NCI-H748 (cell line): ENCODE results near the gene SLC6A7.
A peak's percentile ranks its signal among the peaks of the same experiment; 100 is the strongest.
"Not testable (repeated sequence)": the region's sequence is repeated elsewhere in the genome, so short reads cannot be mapped to it uniquely, and the experiment has no call there.

Experiments used
- DNase-seq: peaks from one replicate; lab custom pipeline; 2025; ENCODE audit not compliant: unreplicated experiment; lab: John Stamatoyannopoulos, UW

SLC6A7 gene

GRCh38 chr5:150215979-150216944, 26.4 kb downstream of the SLC6A7 start:
- DNase-seq, result no peak

- DNase-seq, result peak; percentile 22
These were observed 27.2 kb downstream of the SLC6A7 start for GRCh38 chr5:150217038-150217437.

GRCh38 chr5:150217873-150218692, 28.2 kb downstream of the SLC6A7 start:
- peak; percentile 72 for DNase-seq

GRCh38 chr5:150218693-150219035, 28.8 kb downstream of the SLC6A7 start:
- no peak for DNase-seq

- DNase-seq, result no peak
These were observed 29.3 kb downstream of the SLC6A7 start for GRCh38 chr5:150219142-150219541.

- no peak for DNase-seq
These were observed 30.0 kb downstream of the SLC6A7 start for GRCh38 chr5:150219861-150220260.

- no peak for DNase-seq
These were observed 31.6 kb downstream of the SLC6A7 start for GRCh38 chr5:150221471-150221870.

- DNase-seq, result no peak
These were observed 33.0 kb downstream of the SLC6A7 start for GRCh38 chr5:150222906-150223305.

GRCh38 chr5:150223474-150223873, 33.6 kb downstream of the SLC6A7 start:
- DNase-seq, result no peak

GRCh38 chr5:150224483-150225027, 34.7 kb downstream of the SLC6A7 start:
- no peak for DNase-seq

GRCh38 chr5:150227036-150227435, 37.2 kb downstream of the SLC6A7 start:
- no peak for DNase-seq

- DNase-seq, result no peak
These were observed 37.9 kb downstream of the SLC6A7 start for GRCh38 chr5:150227606-150228273.

GRCh38 chr5:150229571-150229970, 39.7 kb downstream of the SLC6A7 start:
- DNase-seq, result no peak

- DNase-seq, result no peak
These were observed 41.0 kb downstream of the SLC6A7 start for GRCh38 chr5:150230842-150231241.

GRCh38 chr5:150233706-150234105, 43.8 kb downstream of the SLC6A7 start:
- DNase-seq, result not testable (repeated sequence)

- no peak for DNase-seq
These were observed 45.0 kb downstream of the SLC6A7 start for GRCh38 chr5:150234576-150235499.

- no peak for DNase-seq
These were observed 45.6 kb downstream of the SLC6A7 start for GRCh38 chr5:150235500-150235854.

- DNase-seq, result no peak
These were observed 46.5 kb downstream of the SLC6A7 start for GRCh38 chr5:150236313-150236712.

- no peak for DNase-seq
These were observed 47.3 kb downstream of the SLC6A7 start for GRCh38 chr5:150236981-150237754.
